ENCODE results near the gene AGO3.

The AGO3 gene

GRCh38 chr1:36119456-36119855 lies 188.6 kb downstream of the AGO3 start:
- TF ChIP-seq, protein P1, sequence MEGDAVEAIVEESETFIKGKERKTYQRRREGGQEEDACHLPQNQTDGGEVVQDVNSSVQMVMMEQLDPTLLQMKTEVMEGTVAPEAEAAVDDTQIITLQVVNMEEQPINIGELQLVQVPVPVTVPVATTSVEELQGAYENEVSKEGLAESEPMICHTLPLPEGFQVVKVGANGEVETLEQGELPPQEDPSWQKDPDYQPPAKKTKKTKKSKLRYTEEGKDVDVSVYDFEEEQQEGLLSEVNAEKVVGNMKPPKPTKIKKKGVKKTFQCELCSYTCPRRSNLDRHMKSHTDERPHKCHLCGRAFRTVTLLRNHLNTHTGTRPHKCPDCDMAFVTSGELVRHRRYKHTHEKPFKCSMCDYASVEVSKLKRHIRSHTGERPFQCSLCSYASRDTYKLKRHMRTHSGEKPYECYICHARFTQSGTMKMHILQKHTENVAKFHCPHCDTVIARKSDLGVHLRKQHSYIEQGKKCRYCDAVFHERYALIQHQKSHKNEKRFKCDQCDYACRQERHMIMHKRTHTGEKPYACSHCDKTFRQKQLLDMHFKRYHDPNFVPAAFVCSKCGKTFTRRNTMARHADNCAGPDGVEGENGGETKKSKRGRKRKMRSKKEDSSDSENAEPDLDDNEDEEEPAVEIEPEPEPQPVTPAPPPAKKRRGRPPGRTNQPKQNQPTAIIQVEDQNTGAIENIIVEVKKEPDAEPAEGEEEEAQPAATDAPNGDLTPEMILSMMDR (IDR thresholded peaks at IDR 0.05; ENCODE audit: insufficient read depth, low read depth, low read length, missing control alignments) = no peak
- no peak overlapping the region for H3K4me3 ChIP-seq (ENCODE audit: low read length)
- DNase-seq (ENCODE audit: low read depth) = no peak

Data from epithelial cell of esophagus (primary cell).